Measurements from ENCODE around the gene GPS2.

GPS2 gene

DNA sequence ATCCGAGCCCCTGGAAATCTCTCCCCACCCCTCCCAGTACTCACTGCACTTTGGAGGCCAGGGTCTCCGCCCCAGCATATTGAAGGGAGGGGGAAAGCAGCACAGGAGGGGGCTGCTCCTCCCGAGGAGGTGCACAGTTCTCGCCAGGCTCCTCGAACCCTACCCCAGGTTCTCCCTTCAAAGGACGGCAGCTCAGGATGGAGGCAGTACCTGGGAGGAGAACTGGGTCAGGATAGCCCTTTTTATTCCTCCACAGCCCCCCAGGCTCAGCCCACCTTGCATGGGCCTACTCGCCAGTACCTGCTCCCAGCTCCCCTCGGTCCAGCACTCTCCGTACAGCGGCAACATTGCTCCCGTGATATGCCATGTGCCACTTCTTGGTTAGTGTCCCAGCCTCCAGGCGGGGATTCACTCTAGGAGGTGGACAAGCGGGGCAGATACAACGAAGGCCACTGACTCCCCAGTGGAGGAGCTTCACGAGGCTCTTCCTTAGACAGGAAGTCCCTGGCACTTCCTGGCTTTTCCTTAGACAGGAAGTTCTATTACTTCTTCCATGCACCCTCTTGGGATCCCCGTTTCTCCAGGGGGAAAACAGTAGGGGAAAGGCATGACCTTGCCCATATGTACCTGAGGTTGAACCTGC, 2.1 kb upstream of the GPS2 start:
- TF ChIP-seq, protein P1, sequence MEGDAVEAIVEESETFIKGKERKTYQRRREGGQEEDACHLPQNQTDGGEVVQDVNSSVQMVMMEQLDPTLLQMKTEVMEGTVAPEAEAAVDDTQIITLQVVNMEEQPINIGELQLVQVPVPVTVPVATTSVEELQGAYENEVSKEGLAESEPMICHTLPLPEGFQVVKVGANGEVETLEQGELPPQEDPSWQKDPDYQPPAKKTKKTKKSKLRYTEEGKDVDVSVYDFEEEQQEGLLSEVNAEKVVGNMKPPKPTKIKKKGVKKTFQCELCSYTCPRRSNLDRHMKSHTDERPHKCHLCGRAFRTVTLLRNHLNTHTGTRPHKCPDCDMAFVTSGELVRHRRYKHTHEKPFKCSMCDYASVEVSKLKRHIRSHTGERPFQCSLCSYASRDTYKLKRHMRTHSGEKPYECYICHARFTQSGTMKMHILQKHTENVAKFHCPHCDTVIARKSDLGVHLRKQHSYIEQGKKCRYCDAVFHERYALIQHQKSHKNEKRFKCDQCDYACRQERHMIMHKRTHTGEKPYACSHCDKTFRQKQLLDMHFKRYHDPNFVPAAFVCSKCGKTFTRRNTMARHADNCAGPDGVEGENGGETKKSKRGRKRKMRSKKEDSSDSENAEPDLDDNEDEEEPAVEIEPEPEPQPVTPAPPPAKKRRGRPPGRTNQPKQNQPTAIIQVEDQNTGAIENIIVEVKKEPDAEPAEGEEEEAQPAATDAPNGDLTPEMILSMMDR (IDR thresholded peaks at IDR 0.05; ENCODE audit: control insufficient read depth, insufficient read depth, low read depth, low read length, missing control alignments): no peak
- DNase-seq (ENCODE audit: low read depth): no peak
- no peak overlapping the region for H3K4me3 ChIP-seq (ENCODE audit: control insufficient read depth, low read depth, low read length)

DNA sequence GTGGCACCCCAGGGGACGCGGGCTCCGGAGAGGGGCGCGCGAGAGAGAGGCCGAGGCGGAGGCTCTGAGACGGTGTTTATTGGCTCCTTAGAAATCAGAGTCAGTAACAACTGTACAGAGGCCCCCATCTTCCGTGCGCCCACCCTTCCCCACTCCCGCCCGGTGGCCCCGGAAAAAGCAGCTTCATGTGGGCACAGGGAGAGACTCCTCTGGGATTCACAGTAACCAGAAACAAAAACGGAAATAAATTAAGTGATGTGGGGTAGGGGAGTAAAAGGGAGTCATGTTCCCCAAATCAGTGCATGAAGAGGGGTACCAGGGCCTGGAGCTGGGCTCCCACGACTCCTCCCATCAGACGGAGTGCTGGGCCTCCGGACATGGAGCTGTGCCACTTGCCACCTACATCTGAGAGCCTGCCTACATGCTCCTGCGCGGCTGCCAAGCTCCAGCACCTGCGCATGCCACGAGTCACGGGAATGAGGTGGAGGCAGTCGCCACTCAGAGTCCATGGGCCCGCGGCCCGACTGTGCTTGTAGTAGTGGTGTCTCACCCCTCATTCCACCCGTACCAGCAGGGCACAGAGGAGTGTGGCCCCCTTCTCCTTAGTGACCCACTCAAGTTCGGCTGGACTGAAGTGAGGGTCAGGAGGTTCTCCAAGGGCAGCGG, 543 bp upstream of the GPS2 start:
- no peak for DNase-seq (ENCODE audit: low read depth)
- TF ChIP-seq, protein P1 (IDR thresholded peaks at IDR 0.05; ENCODE audit: control insufficient read depth, insufficient read depth, low read depth, low read length, missing control alignments): no peak
- peak overlapping the region; percentile 74 for H3K4me3 ChIP-seq (ENCODE audit: control insufficient read depth, low read depth, low read length)

DNA sequence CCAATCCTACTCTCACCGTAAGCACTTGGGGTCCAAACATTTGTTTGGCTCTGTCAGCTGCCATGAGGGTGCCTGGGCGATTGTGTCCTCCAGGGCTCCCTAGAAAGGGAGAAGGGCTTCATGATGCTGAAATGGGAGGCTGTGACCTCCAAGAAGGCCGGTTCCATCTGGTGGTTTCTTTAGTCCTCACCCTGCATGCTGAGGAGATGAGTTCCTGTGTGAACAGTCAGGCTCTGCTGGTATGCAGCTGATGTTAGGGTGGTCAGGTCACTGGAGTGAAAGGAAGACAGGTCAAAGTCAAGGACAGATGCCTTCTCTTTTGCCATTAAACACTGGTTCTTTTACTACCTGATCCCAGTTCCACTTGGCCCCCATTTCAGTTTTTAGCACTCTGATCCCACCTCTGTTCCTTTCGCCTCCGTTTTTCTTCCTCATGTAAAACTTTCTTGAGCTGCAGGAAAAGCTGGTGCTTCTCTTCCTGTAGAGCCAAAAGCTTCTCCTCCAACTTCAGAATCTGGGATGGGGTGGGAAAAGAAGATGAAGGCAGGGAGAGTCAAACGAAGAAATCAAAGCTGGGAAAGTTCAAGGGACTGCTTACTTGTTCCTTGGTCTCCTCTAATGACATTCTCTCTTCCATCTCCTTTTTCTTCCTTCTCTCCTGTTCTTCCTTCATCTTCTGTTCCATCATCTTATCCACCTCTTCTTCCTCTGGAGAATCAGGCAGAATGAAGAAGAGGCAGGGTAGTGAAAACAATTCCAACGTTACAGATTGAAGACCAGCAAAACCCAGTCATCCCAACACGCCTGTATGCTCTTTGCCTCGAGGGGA, 1.1 kb downstream of the GPS2 start:
- TF ChIP-seq, protein P1 (IDR thresholded peaks at IDR 0.05; ENCODE audit: control insufficient read depth, insufficient read depth, low read depth, low read length, missing control alignments): no peak
- no peak for DNase-seq (ENCODE audit: low read depth)

DNA sequence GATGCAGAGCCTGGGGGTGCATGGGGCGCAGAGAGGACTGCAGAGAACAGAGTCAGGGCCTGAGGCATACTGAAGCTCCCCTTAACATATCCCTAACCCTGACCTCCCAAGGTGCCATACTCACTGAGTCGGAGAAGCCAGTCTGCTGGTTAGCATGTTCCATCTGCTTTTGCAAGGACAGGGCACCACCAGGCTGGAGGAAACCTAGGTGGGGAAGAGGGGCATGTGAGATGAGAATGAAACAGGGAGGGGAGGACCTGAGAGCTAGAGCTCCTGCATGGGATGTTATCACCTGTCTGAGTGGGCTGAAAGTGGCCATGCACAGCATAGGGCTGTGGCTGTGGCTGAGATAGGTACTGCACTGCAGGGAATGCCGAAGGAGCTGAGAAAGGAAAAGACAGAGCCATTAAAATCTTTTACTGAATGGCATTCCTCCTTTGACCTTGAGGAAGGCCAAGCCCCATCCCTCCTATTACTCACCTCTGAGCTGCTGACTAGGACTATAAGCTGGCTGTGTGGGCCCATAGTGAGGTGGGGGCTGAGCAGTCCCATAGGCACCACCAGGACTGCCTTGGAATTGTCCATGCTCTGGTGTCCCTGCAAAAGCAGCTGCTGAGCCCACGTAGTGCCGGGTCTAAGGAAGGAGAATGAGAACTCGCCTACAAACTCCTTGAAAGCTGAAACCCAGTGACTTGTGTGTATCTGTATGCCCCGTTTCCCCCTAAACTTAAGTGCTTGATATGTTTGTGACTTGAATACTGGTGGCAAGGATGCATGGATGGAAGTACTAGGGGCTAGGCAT, 1.9 kb downstream of the GPS2 start:
- no peak overlapping the region for H3K4me3 ChIP-seq (ENCODE audit: control insufficient read depth, low read depth, low read length)
- no peak for DNase-seq (ENCODE audit: low read depth)
- TF ChIP-seq, protein P1 (IDR thresholded peaks at IDR 0.05; ENCODE audit: control insufficient read depth, insufficient read depth, low read depth, low read length, missing control alignments): no peak

More for the DNA sequence above, 1.1 kb downstream of the GPS2 start:
- peak overlapping the region; percentile 74 for H3K4me3 ChIP-seq (ENCODE audit: control insufficient read depth, low read depth, low read length)

DNA sequence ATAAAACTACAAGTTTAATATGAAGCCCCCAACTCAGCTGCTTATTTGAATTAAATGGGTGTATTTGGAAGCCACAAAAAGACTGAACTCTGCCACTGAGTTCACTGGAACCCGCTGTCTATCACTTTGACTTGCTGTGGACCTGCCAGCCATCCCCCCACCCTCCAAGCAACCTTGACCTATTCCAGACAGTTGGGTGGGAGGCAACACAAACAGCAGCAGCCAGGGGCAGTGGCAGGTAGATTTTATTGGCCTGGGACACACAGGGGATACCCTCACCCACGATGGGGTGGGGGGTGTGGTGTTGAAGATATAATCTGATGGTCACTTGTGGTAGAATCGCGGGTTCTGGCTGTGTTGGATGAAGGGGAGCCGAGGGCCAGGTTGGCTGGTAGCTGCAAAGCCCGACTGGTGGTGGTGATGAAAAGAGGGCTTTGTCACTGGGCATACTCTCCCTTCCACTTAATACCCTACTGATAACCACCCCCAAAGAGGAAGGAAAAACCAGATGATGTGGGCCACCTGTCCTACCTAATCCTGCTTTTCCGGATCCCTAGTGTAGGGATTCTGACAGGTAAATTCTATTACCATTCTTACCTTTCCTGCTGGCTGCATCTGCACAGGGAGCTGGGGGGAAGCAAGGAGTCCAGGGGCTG, 2.6 kb downstream of the GPS2 start:
- H3K4me3 ChIP-seq (ENCODE audit: control insufficient read depth, low read depth, low read length): no peak overlapping the region
- DNase-seq (ENCODE audit: low read depth): no peak
- TF ChIP-seq, protein P1 (IDR thresholded peaks at IDR 0.05; ENCODE audit: control insufficient read depth, insufficient read depth, low read depth, low read length, missing control alignments): no peak
